Cardiac fibroblast (primary cell): ENCODE measurements around the gene ZNF143.
A peak's percentile ranks its signal among the peaks of the same experiment; 100 is the strongest.

Experiments
- DNase-seq, 2 donors: peaks; one replicate each; pipeline versions ENCODE4 v3.0.0 to v3.0.0-alpha.2; 2010; ENCODE audit warnings: low read depth in 2 of 2
- H3K4me3 ChIP-seq, 2 donors: replicated peaks in 1 of 2; 1 replicate in 1 of 2; 2 replicates in 1 of 2; pipeline ENCODE4 v1.5.1; 2011; ENCODE audit warnings: low read depth in 2 of 2, low read length in 2 of 2, mild to moderate bottlenecking in 2 of 2, moderate library complexity in 1 of 2
- TF ChIP-seq, protein P1 (sequence below): IDR thresholded peaks from one replicate; pipeline ENCODE4 v1.5.1; 2011; ENCODE audit warnings: low read depth, mild to moderate bottlenecking, low read length, inconsistent platforms

ZNF143 gene

GRCh38 chr11:9529334-9529650 lies 68.5 kb downstream of the ZNF143 start:
- no peak overlapping the region for H3K4me3 ChIP-seq
- TF ChIP-seq, protein P1, sequence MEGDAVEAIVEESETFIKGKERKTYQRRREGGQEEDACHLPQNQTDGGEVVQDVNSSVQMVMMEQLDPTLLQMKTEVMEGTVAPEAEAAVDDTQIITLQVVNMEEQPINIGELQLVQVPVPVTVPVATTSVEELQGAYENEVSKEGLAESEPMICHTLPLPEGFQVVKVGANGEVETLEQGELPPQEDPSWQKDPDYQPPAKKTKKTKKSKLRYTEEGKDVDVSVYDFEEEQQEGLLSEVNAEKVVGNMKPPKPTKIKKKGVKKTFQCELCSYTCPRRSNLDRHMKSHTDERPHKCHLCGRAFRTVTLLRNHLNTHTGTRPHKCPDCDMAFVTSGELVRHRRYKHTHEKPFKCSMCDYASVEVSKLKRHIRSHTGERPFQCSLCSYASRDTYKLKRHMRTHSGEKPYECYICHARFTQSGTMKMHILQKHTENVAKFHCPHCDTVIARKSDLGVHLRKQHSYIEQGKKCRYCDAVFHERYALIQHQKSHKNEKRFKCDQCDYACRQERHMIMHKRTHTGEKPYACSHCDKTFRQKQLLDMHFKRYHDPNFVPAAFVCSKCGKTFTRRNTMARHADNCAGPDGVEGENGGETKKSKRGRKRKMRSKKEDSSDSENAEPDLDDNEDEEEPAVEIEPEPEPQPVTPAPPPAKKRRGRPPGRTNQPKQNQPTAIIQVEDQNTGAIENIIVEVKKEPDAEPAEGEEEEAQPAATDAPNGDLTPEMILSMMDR, result no peak
- DNase-seq, result peak; percentile 25 to 48

DNA sequence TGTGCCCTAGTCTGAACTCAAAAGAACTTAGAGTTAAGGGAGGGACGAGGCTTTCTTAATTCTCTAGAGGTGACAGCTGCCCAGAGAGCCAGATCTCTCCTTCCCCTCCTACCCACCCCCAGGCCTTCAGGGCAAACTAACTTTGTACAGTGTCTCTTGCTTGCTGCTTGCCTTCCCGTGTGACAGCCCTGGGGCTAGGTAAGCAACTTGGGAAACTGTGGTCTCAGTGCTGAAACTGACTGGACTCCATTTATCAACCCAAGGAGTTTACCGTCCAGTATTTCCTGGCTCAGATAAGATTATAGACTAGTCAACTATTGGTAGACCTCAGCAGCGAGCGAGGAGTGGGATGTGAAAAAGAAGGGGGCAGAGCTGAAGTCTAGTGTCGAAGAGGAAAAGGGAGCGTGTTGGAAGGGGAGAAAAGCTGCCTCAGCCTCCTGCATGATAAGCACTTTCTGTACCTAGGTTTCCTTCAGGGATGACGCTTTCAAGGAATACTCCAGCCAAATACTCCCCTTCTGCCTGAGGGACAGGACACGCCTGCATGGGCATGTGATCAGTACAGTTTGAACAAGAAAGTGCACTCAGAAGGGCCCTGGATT lies 69.3 kb downstream of the ZNF143 start:
- peak in 1 of 2 donors; percentile 52 for DNase-seq
- H3K4me3 ChIP-seq, result no peak overlapping the region
- TF ChIP-seq, protein P1, result no peak

GRCh38 chr11:9530901-9531625 lies 70.3 kb downstream of the ZNF143 start:
- DNase-seq, result no peak
- TF ChIP-seq, protein P1, result no peak
- no peak overlapping the region for H3K4me3 ChIP-seq

DNA sequence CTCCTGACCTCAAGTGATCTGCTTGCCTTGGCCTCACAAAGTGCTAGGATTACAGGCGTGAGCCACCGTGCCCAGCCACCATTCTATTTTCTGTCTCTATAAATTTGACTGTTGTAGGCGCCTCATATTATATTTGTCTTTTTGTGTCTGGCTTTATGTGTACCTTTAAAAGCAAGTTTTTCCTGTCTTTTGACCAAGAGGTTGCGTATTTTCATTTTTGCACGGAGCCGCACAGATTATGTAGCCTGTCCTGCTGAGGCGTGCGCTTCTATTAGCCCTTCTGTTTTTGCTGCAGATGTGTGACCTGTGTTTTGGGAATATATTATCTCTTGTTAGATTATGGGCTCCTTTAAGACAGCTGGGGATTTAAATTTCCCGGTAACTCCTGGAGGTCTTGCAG lies 72.2 kb downstream of the ZNF143 start:
- no peak for DNase-seq
- TF ChIP-seq, protein P1, result no peak
- H3K4me3 ChIP-seq, result no peak overlapping the region

GRCh38 chr11:9533736-9534473 lies 73.1 kb downstream of the ZNF143 start:
- TF ChIP-seq, protein P1, result no peak
- DNase-seq, result no peak
- no peak overlapping the region for H3K4me3 ChIP-seq

GRCh38 chr11:9535189-9535781 lies 74.5 kb downstream of the ZNF143 start:
- no peak overlapping the region for H3K4me3 ChIP-seq
- DNase-seq, result peak; percentile 87 to 94
- TF ChIP-seq, protein P1, result peak; percentile 88
